HFFc6 (cell line): ENCODE measurements around the gene TAF10. TPM values are rescaled to one million over a fixed set of nuclear protein-coding genes. Genes with fewer than 3 reads are reported as not detected.

Experiments
- DNase-seq: peaks from one replicate; pipeline ENCODE4 v3.0.0-alpha.2; 2018
- H3K27ac Mint-ChIP-seq: 2 replicates; pipeline ENCODE4 v1.8.0; 2020; ENCODE audit warnings: mild to moderate bottlenecking, mixed read lengths
- H3K27me3 Mint-ChIP-seq: 2 replicates; pipeline ENCODE4 v1.8.0; 2021; ENCODE audit warnings: mild to moderate bottlenecking, moderate library complexity, mixed read lengths; ENCODE audit not compliant: insufficient read depth
- H3K36me3 Mint-ChIP-seq: 2 replicates; pipeline ENCODE4 v1.8.0; 2021; ENCODE audit warnings: low read depth, mixed read lengths
- H3K4me1 Mint-ChIP-seq: 2 replicates; pipeline ENCODE4 v1.8.0; 2020; ENCODE audit warnings: low read depth, mixed read lengths
- H3K4me3 Mint-ChIP-seq: 2 replicates; pipeline ENCODE4 v1.8.0; 2020; ENCODE audit warnings: mild to moderate bottlenecking, moderate library complexity, mixed read lengths
- H3K9me3 Mint-ChIP-seq: 2 replicates; pipeline ENCODE4 v1.8.0; 2020; ENCODE audit warnings: mild to moderate bottlenecking, mixed read lengths
- CTCF ChIP-seq: fragments of 200-600 bp; sonication (generic); IDR thresholded peaks from 2 replicates; pipeline ENCODE4 v1.5.0; 2021; ENCODE audit warnings: antibody characterized with exemption, mild to moderate bottlenecking
- total RNA-seq, 6 experiments: library from RNA; stranded (reverse); fragmentation: NEBNext Ultra II Directional; extraction: Animal tissue kit (Norgen Biotek cat#: 25700); gene quantifications; 2 replicates in 1 of 6; 3 replicates in 5 of 6; pipeline ENCODE4 v1.2.3, GENCODE V29; 2021

Gene TAF10
- total RNA-seq, 6 experiments from 2014 or later, result 148 to 205 (median 192) TPM

GRCh38 chr11:6616596-6617250, 4.7 kb upstream of the TAF10 start:
- Mint-ChIP-seq H3K27ac (peak overlapping the region; percentile 75; the same call in 1 of the 2 replicates), H3K27me3 (no peaks in the 10 kb centered on the region), H3K36me3 (peaks cover 15% of the 10 kb centered on the region), H3K4me1 (no peaks in the 10 kb centered on the region; the same call in 1 of the 2 replicates), H3K4me3 (no peak overlapping the region), H3K9me3 (no peaks in the 10 kb centered on the region)
- no peak for TF ChIP-seq CTCF
- no peak for DNase-seq

- peaks cover 5% of the 10 kb centered on the region for H3K4me1 Mint-ChIP-seq
- no peaks in the 10 kb centered on the region for H3K9me3 Mint-ChIP-seq
- DNase-seq, result peak; percentile 53
- peak overlapping the region; percentile 75; the same call in 1 of the 2 replicates for H3K27ac Mint-ChIP-seq
- H3K36me3 Mint-ChIP-seq, result peaks cover 21% of the 10 kb centered on the region
- peaks cover under 1% of the 10 kb centered on the region; the same call in 1 of the 2 replicates for H3K27me3 Mint-ChIP-seq
- H3K4me3 Mint-ChIP-seq, result 0 out of 2 replicates have a peak overlapping the region, but pooled peaks have one; percentile 23
- no peak for TF ChIP-seq CTCF
Observed at GRCh38 chr11:6615882-6616585, 4.0 kb upstream of the TAF10 start.

GRCh38 chr11:6615046-6615445, 3.0 kb upstream of the TAF10 start:
- Mint-ChIP-seq H3K36me3 (peaks cover 31% of the 10 kb centered on the region), H3K27me3 (peaks cover 2% of the 10 kb centered on the region; the same call in 1 of the 2 replicates), H3K4me1 (peaks cover 15% of the 10 kb centered on the region), H3K4me3 (no peak overlapping the region), H3K9me3 (no peaks in the 10 kb centered on the region), H3K27ac (no peak overlapping the region)
- DNase-seq, result no peak
- no peak for TF ChIP-seq CTCF

- Mint-ChIP-seq H3K27ac (no peak overlapping the region), H3K27me3 (peaks cover 2% of the 10 kb centered on the region; the same call in 1 of the 2 replicates), H3K9me3 (no peaks in the 10 kb centered on the region), H3K4me3 (no peak overlapping the region), H3K36me3 (peaks cover 37% of the 10 kb centered on the region), H3K4me1 (peaks cover 21% of the 10 kb centered on the region)
- TF ChIP-seq CTCF, result no peak
- DNase-seq, result no peak
Observed at GRCh38 chr11:6614446-6614845, 2.4 kb upstream of the TAF10 start.

GRCh38 chr11:6613496-6613895, 1.5 kb upstream of the TAF10 start:
- Mint-ChIP-seq H3K27me3 (peaks cover 2% of the 10 kb centered on the region), H3K9me3 (no peaks in the 10 kb centered on the region), H3K4me1 (peaks cover 30% of the 10 kb centered on the region), H3K27ac (no peak overlapping the region), H3K36me3 (peaks cover 46% of the 10 kb centered on the region), H3K4me3 (no peak overlapping the region)
- TF ChIP-seq CTCF, result no peak
- DNase-seq, result no peak
